ENCODE measurements around the gene OR4L1. TPM values are rescaled to one million over a fixed set of nuclear protein-coding genes. Genes with fewer than 3 reads are reported as not detected.
A peak's percentile ranks its signal among the peaks of the same experiment; 100 is the strongest.
"Not testable (repeated sequence)": the region's sequence is repeated elsewhere in the genome, so short reads cannot be mapped to it uniquely, and the experiment has no call there.

The OR4L1 gene
- total and polyA plus RNA-seq, 8 donors, result not detected

DNA sequence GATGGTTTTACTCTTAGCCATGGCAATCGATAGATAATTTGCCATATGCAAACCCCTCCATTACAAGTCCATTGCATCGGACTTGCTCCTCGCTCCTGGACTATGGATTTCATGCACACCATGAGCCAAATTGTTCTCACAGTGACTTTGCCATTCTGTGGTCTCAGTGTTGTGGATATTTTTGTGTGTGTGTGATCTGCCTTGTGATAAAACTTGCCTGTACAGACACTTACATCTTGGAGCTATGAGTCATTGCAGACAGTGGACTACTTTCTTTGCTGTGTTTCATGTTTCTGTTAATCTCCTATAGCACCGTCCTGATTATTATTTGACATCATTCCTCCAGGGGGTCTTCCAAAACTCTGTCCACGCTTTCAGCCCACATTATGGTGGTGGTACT, 15.6 kb upstream of the OR4L1 start:
- no peak overlapping the region for H3K4me3 ChIP-seq
- DNase-seq (no peak), FAIRE-seq (no peak), ATAC-seq (no peak)
- no peak for TF ChIP-seq CTCF (IDR thresholded peaks at IDR 0.05)
- 55 to 63% methylated on average over 5 of the region's 5 CpGs for WGBS, 2 donors
- no peak overlapping the region for H3K27ac ChIP-seq
- no peaks in the 10 kb centered on the region for H3K27me3 ChIP-seq
- intact Hi-C loops (cut with DNase I), result no loop called here
- no peaks in the 10 kb centered on the region for H3K36me3 ChIP-seq
- no peaks in the 10 kb centered on the region for H3K9me3 ChIP-seq
- no peaks in the 10 kb centered on the region for H3K4me1 ChIP-seq

GRCh38 chr14:20048202-20048601, 11.6 kb upstream of the OR4L1 start:
- Histone ChIP-seq H3K4me3 (no peak overlapping the region), H3K36me3 (no peaks in the 10 kb centered on the region), H3K27me3 (no peaks in the 10 kb centered on the region), H3K4me1 (no peaks in the 10 kb centered on the region), H3K27ac (no peak overlapping the region), H3K9me3 (no peaks in the 10 kb centered on the region)
- intact Hi-C loops (cut with DNase I), result no loop called here
- FAIRE-seq (no peak), ATAC-seq (no peak), DNase-seq (no peak)
- 26 to 37% methylated on average over 1 of the region's 1 CpG for WGBS, 2 donors
- no peak for TF ChIP-seq CTCF (IDR thresholded peaks at IDR 0.05)

DNA sequence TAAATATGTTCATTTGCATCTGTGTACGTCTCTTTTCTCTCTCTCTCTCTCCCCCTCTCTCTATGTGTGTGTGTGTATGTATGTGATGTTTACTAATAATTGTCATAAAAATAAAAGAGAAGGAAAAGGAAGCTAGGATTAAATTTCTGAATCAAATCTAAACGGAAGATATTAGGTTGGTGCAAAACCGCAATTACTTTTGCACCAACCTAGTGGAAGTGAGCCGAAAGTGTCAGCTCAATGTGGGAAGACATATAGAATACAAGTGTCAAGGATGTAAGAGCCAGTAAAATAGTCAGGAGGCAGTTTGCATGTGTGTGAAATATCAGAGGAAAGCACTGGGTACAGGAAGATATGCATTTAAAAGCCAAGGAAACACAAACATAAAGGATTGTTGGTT, 32.2 kb downstream of the OR4L1 start:
- TF ChIP-seq CTCF (IDR thresholded peaks at IDR 0.05), result no peak
- intact Hi-C loops (cut with DNase I), result no loop called here
- no peaks in the 10 kb centered on the region for H3K27me3 ChIP-seq
- FAIRE-seq (no peak), ATAC-seq (no peak), DNase-seq (no peak)
- peaks cover 0 to under 1% (median 0%) of the 10 kb centered on the region in 4 donors for H3K9me3 ChIP-seq
- no peak overlapping the region for H3K27ac ChIP-seq
- H3K36me3 ChIP-seq, result no peaks in the 10 kb centered on the region
- 25 to 40% methylated on average over 4 of the region's 4 CpGs for WGBS, 2 donors
- H3K4me1 ChIP-seq, result no peaks in the 10 kb centered on the region
- H3K4me3 ChIP-seq, result no peak overlapping the region

DNA sequence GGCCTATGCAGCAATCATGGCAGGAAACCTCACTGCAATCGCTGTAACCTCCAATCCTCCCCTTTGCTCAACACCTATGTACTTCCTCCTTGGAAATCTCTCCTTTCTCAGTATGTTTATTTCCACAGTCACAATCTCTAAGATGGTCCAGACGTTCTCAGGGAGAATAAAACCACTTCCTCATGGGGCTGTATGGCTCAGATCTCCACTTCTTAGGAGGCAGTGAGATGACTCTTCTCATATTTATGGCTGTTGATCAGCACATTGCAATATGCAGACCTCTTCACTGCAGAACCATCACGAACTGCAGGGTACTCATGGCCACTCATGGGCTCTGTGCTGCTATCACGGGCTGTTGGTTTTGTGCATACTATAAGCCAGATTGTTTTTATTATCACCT, 33.6 kb downstream of the OR4L1 start:
- ATAC-seq (no peak), FAIRE-seq (no peak), DNase-seq (no peak)
- Histone ChIP-seq H3K27me3 (no peaks in the 10 kb centered on the region), H3K36me3 (no peaks in the 10 kb centered on the region), H3K4me1 (no peaks in the 10 kb centered on the region), H3K4me3 (no peak overlapping the region), H3K27ac (no peak overlapping the region), H3K9me3 (peaks cover 0 to 4% (median 0%) of the 10 kb centered on the region in 4 donors)
- 15 to 26% methylated on average over 4 of the region's 4 CpGs for WGBS, 2 donors
- intact Hi-C loops (cut with DNase I), result no loop called here
- TF ChIP-seq CTCF (IDR thresholded peaks at IDR 0.05), result no peak

DNA sequence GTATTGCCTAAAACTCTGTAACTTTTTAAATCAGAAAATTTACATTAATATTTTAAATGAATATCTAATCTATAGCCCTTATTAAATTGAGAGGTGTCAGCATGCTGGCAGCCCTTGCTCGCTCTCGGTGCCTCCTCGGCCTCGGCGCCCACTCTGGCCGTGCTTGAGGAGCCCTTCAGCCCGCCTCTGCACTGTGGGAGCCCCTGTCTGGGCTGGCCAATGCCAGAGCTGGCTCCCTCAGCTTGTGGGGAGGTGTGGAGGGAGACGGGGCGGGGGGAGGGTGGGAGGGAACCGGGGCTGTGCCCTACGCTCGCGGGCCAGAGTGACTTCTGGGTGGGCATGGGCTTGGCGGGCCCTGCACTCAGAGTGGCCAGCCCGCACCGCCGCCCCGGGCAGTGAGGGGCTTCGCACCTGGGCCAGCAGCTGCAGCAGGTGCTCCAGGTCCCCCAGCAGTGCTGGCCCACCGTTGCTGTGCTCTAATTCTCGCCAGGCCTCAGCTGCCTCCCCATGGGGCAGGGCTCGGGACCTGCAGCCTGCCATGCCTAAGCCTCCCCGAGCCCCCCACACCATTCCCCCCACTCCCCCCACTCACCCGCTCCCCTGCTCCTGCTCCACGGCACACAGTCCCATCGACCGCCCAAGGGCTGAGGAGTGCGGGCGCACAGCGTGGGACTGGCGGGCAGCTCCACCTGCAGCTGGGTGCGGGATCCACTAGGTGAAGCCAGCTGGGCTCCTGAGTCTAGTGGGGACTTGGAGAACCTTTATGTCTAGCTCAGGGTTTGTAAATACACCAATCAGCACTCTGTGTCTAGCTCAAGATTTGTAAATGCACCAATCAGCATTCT, 39.3 kb downstream of the OR4L1 start:
- H3K9me3 ChIP-seq; H3K4me1 ChIP-seq; H3K36me3 ChIP-seq; intact Hi-C loops (cut with DNase I); ATAC-seq; H3K27ac ChIP-seq; FAIRE-seq; H3K4me3 ChIP-seq; H3K27me3 ChIP-seq: not testable (repeated sequence)
- 74 to 82% methylated on average over 26 to 32 of the region's 32 CpGs for WGBS, 2 donors
- peak in 1 of 6 donors; percentile 44 for DNase-seq
